Measurements from ENCODE around the gene TMEM45A. TPM values are rescaled to one million over a fixed set of nuclear protein-coding genes. Genes with fewer than 3 reads are reported as not detected.
A peak's percentile ranks its signal among the peaks of the same experiment; 100 is the strongest.
"Not testable (repeated sequence)": the region's sequence is repeated elsewhere in the genome, so short reads cannot be mapped to it uniquely, and the experiment has no call there.

The TMEM45A gene, protein sequence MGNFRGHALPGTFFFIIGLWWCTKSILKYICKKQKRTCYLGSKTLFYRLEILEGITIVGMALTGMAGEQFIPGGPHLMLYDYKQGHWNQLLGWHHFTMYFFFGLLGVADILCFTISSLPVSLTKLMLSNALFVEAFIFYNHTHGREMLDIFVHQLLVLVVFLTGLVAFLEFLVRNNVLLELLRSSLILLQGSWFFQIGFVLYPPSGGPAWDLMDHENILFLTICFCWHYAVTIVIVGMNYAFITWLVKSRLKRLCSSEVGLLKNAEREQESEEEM
- total RNA-seq (2014; rRNA removed; shearing (Covaris generic)), result 20.6 and 48.5 TPM in 2 replicates

DNA sequence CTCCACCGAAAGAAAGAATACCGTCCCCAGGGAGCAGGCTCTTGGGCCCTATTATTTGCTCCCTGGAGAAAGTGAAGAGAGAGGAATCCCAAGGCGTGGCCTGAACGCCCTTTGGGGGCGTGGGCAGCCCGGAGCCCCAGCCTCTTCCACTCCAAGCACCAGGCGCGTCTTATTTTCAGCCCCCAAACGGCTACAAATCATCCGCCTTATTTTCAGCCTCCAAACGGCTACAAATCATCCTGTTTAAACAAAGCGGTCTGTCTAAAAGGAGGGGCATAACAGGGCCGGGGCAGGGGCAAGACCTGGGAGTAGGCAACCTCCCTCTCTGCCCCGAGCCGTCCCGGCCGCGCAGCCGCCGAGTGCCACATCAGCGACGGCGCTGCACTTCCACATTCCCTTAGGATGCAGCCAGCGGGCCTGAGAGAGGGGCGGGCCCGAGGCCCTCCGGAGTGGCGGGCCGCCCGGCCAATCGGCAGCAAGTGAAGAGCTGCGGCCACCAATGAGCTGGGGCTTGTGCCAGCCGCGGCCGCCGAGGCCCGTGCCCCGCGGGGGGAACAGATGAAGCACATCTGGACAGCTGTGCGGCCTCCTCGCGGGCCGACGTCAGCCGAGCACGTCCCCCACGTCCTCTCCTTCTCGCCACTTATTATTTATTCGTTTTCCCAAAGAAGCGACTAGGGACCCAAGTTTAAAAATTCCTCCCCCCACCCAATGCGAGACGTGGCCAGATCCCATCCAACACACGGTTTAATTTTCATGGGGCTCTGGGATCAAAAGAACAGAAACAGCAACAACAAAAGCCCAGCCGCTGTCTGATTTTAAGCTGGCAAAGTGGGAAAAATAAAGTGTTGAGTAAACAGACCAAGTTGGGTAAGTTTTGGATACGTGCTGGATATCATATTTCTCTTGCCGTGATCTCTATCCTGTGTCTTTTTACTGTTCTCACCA, at the start of gene TMEM45A:
Gene TMEM45A (plus strand): TSS at position 561 of the 948 bp plus-strand sequence. CDS start 62,593 bp downstream, outside the sequence.
- Histone ChIP-seq H3K36me3 (no peaks in the 10 kb centered on the region), H3K27me3 (replicated peaks) (no peaks in the 10 kb centered on the region)
- DNase-seq (ENCODE audit: low read depth in 1 of 2, low spot score in 2 of 2), result peak; percentile 94 to 98

DNA sequence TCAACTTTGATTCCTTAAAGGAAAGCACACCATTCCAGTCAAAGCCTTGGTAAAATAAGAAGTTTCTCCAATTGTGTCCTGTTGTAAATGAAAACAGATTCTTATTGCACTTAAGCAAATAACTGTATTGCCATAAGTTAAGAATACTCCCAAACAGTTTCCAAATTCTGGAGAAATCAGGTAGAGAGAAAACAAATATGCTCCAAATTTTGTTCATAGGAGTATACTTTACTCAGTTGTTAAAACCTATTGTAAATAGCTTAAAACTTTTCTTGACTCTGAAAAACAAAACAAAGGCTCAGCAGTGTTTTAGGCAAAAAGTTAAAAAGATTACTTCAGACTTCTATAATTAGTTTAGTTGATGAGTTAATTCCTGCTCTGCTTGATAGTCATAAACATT, 48.7 kb upstream of the TMEM45A start:
- Histone ChIP-seq H3K36me3 (no peaks in the 10 kb centered on the region), H3K4me3 (no peak overlapping the region), H3K27me3 (replicated peaks) (no peaks in the 10 kb centered on the region), H3K27ac (no peak overlapping the region), H3K4me1 (replicated peaks) (no peaks in the 10 kb centered on the region), H3K9me3 (replicated peaks) (no peaks in the 10 kb centered on the region)
- no peak for DNase-seq (ENCODE audit: low read depth in 1 of 2, low spot score in 2 of 2)

More for the DNA sequence above, at the start of gene TMEM45A:
- Histone ChIP-seq H3K27ac (peak within 1 kb of the TSS; percentile 59), H3K4me3 (peak within 1 kb of the TSS; percentile 45), H3K4me1 (replicated peaks) (peaks cover 25% of the 10 kb centered on the region), H3K9me3 (replicated peaks) (no peaks in the 10 kb centered on the region)

DNA sequence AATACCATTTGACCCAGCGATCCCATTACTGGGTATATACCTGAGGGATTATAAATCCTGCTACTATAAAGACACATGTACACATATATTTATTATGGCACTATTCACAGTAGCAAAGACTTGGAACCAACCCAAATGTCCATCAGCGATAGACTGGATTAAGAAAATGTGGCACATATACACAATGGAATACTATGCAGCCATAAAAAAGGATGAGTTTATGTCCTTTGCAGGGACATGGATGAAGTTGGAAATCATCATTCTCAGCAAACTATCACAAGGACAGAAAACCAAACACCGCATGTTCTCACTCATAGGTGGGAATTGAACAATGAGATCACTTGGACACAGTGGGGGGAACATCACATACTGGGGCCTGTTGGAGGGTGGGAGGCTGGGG, 45.4 kb upstream of the TMEM45A start:
- not testable (repeated sequence) for H3K27ac ChIP-seq; H3K4me3 ChIP-seq; DNase-seq (ENCODE audit: low read depth in 1 of 2, low spot score in 2 of 2); H3K36me3 ChIP-seq; H3K9me3 ChIP-seq (replicated peaks); H3K4me1 ChIP-seq (replicated peaks); H3K27me3 ChIP-seq (replicated peaks)

DNA sequence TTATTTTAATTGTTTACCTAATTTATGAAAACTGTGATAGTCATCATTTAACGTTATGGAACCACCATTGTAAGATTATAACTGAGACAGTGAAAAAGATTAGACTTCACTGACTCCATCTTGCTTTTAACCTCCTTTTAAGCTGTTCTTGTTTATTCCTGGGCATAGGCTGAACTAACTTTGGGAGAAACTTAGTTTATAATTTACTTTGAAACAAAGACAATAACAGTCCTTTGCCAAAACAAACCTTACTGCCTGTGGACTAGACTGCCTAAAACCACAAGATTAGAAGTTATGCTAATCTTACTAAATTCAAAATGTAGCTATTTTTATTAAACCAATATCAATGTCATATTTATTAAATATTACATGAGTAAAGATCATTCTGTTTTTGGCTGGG, 44.3 kb upstream of the TMEM45A start:
- no peaks in the 10 kb centered on the region for H3K27me3 ChIP-seq (replicated peaks)
- H3K4me1 ChIP-seq (replicated peaks), result no peaks in the 10 kb centered on the region
- no peak overlapping the region for H3K4me3 ChIP-seq
- H3K27ac ChIP-seq, result no peak overlapping the region
- DNase-seq (ENCODE audit: low read depth in 1 of 2, low spot score in 2 of 2), result no peak
- no peaks in the 10 kb centered on the region for H3K9me3 ChIP-seq (replicated peaks)
- no peaks in the 10 kb centered on the region for H3K36me3 ChIP-seq

DNA sequence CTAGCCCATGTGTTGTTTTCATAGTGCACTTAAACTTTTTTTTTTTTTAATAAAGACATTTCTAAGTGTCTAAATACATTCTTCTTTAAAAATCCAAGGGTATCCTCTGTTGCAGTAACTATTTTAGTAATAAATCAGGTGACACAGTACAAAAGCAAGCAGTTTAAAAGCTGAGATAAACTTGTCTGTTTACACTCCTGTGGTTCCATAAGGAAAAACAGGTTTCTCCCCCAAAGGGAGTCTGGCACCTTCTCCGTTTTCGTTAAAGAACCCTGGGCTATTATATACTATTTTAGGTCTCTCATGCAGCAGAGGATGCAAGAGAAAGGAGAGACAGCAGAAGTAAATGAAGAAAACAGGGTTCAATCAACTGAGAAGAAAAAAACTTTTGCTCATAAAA, 43.2 kb upstream of the TMEM45A start:
- H3K27me3 ChIP-seq (replicated peaks), result no peaks in the 10 kb centered on the region
- no peaks in the 10 kb centered on the region for H3K36me3 ChIP-seq
- H3K9me3 ChIP-seq (replicated peaks), result no peaks in the 10 kb centered on the region
- no peaks in the 10 kb centered on the region for H3K4me1 ChIP-seq (replicated peaks)
- H3K4me3 ChIP-seq, result no peak overlapping the region
- DNase-seq (ENCODE audit: low read depth in 1 of 2, low spot score in 2 of 2), result no peak
- H3K27ac ChIP-seq, result no peak overlapping the region

DNA sequence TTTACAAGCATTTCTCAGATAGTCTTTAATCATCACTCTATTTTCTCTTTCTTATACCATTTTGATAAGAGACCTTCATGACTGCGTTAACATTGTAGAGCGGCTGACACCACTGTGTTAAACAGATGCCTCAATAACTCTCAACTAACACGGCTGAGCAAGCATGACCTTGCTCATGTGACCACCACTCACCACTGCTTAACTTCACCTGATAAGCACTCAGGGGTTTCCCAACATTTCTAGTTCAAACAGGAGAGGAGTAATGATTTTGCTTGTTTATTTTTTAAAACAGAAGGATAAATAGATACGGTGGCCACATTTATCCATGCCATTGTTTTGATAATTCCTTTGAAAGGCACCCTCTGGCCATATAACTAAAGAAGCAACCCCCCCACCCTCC, 37.7 kb upstream of the TMEM45A start:
- Histone ChIP-seq H3K4me1 (replicated peaks) (no peaks in the 10 kb centered on the region), H3K36me3 (no peaks in the 10 kb centered on the region), H3K27me3 (replicated peaks) (no peaks in the 10 kb centered on the region), H3K9me3 (replicated peaks) (no peaks in the 10 kb centered on the region), H3K4me3 (no peak overlapping the region), H3K27ac (no peak overlapping the region)
- DNase-seq (ENCODE audit: low read depth in 1 of 2, low spot score in 2 of 2), result no peak

DNA sequence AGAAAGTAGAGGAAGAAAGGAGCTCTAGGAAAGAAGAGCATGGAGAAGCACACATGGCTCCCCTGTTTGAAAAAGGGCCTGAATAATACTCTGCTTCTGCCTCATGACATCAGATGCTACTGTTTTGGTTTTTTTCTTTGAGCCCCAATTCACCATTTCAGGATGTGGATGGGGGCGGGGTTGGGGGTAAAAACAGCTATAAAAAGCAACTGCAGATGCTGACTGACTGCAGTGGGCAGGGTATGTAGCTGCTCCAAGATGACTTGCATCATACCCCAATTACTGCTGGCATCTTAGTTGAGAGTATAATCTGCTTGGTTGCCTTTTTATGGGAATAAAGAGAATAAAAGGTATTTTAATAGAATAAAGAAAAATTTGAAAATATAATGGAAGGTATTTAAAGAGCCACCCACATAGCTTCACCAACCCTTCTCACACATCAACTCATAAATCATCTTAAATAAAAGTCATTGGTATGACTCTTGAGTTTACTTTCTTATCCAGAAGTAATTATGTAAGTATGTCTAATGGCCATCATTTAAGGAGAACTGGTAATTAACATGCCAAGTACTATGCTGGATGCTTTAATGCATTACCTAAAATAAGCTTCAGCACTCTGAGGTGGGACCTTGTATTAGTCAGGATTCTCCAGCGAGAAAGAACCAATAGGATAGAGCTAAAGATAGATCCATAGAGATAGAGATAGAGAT, 36.4 kb upstream of the TMEM45A start:
- DNase-seq (ENCODE audit: low read depth in 1 of 2, low spot score in 2 of 2), result no peak
- no peaks in the 10 kb centered on the region for H3K27me3 ChIP-seq (replicated peaks)
- H3K4me1 ChIP-seq (replicated peaks), result no peaks in the 10 kb centered on the region
- no peaks in the 10 kb centered on the region for H3K9me3 ChIP-seq (replicated peaks)
- H3K27ac ChIP-seq, result no peak overlapping the region
- no peak overlapping the region for H3K4me3 ChIP-seq
- no peaks in the 10 kb centered on the region for H3K36me3 ChIP-seq

DNA sequence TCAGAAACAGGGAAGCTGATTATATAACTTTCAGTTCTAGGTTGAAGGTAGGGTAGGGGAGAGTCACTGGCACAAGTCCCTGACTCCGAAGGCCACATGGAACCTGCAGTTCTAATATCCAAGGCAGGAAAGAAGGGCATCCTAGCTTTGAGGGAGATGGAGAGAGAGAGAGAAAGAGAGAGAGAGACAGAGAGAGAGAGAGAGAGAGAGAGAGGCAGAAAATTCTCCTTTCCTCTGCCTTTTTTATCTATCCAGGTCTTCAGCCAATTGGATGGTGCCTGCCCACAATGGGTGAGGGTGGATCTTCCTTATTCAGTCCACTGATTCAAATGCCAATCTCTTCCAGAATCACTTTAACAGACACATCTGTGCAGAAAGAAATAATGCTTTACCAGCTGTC, 35.7 kb upstream of the TMEM45A start:
- Histone ChIP-seq H3K4me1 (replicated peaks) (no peaks in the 10 kb centered on the region), H3K36me3 (no peaks in the 10 kb centered on the region), H3K27me3 (replicated peaks) (no peaks in the 10 kb centered on the region), H3K4me3 (no peak overlapping the region), H3K9me3 (replicated peaks) (no peaks in the 10 kb centered on the region), H3K27ac (no peak overlapping the region)
- no peak for DNase-seq (ENCODE audit: low read depth in 1 of 2, low spot score in 2 of 2)

DNA sequence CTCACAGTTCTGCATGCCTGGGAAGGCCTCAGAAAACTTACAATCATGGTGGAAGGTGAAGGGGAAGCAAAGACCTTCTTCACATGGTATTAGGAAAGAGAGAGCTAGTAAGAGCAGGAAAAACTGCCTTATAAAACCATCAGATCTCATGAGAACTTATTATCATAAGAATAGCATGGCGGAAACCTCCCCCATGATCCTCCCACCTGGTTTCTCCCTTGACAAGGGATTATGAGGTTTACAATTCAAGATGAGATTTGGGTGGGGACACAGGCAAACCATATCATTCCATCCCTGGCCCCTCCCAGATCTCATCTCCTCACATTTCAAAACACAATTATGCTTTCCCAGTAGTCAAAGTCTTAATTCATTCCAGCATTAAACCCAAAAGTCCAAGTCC, 34.6 kb upstream of the TMEM45A start:
- Histone ChIP-seq H3K27me3 (replicated peaks) (no peaks in the 10 kb centered on the region), H3K36me3 (no peaks in the 10 kb centered on the region), H3K4me1 (replicated peaks) (no peaks in the 10 kb centered on the region), H3K27ac (no peak overlapping the region), H3K4me3 (no peak overlapping the region), H3K9me3 (replicated peaks) (no peaks in the 10 kb centered on the region)
- no peak for DNase-seq (ENCODE audit: low read depth in 1 of 2, low spot score in 2 of 2)

DNA sequence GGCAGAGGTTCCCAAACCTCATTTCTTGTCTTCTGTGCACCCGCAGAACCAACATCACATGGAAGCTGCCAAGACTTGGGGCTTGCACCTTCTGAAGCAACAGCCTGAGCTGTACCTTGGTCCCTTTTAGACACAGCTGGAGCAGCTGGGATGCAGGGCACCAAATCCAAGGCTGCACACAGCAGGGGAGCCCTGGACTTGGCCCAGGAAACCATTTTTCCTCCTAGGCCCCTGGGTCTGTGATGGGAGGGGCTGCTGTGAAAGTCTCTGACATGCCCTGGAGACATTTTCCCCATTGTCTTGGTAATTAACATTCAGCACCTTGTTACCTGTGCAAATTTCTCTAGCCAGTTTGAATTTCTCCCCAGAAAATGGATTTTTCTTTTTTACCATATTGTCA, 33.6 kb upstream of the TMEM45A start:
- no peaks in the 10 kb centered on the region for H3K27me3 ChIP-seq (replicated peaks)
- H3K36me3 ChIP-seq, result no peaks in the 10 kb centered on the region
- H3K4me3 ChIP-seq, result no peak overlapping the region
- no peaks in the 10 kb centered on the region for H3K4me1 ChIP-seq (replicated peaks)
- no peaks in the 10 kb centered on the region for H3K9me3 ChIP-seq (replicated peaks)
- H3K27ac ChIP-seq, result no peak overlapping the region
- DNase-seq (ENCODE audit: low read depth in 1 of 2, low spot score in 2 of 2), result no peak

DNA sequence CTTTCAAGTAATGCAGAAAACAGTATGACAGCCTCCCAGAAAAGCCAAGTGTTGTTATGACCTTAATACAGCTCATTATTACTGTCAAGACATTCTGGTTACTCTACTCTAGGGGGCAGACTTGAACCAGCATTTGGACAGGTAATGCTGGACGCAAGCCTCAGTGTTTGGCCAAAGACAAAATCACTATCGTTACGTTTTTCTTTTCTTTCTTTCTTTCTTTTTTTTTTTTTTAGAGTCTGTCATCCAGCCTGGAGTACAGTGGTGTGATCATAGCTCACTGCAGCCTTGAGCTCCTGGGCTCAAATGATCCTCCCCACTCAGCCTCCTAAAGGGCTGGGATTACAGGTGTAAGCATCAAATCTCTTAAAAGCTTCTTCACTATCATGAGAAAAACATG, 29.4 kb upstream of the TMEM45A start:
- Histone ChIP-seq H3K9me3 (replicated peaks) (no peaks in the 10 kb centered on the region), H3K4me3 (no peak overlapping the region), H3K27ac (no peak overlapping the region), H3K4me1 (replicated peaks) (no peaks in the 10 kb centered on the region), H3K36me3 (no peaks in the 10 kb centered on the region), H3K27me3 (replicated peaks) (no peaks in the 10 kb centered on the region)
- DNase-seq (ENCODE audit: low read depth in 1 of 2, low spot score in 2 of 2), result peak in 1 of 2 experiments; percentile 32

DNA sequence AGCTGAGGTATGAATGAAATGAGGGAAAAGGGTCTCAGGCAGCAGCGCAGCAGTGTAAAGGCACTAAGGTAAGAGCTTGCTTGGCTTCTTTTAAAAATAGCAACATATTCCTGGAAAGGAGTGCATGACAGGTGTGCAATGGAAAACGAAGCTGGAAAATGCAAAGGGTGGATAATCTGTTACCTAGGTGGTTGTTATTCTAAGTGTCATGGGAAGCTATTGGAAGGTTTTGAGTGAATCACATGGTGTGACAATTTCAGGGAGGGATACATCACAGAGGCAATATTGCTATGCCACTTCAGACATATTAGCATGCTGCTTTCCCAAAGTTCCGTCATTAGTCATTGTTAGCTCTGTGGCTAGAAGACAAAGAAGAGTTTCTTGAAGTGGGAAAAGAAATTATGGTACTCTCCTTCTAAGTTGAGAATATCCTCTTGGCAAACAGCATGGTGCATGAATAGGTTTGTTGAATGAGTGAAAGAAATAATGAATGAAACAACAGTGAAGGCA, 28.7 kb upstream of the TMEM45A start:
- Histone ChIP-seq H3K27ac (no peak overlapping the region), H3K36me3 (no peaks in the 10 kb centered on the region), H3K4me1 (replicated peaks) (no peaks in the 10 kb centered on the region), H3K9me3 (replicated peaks) (no peaks in the 10 kb centered on the region), H3K27me3 (replicated peaks) (no peaks in the 10 kb centered on the region), H3K4me3 (no peak overlapping the region)
- DNase-seq (ENCODE audit: low read depth in 1 of 2, low spot score in 2 of 2), result no peak

DNA sequence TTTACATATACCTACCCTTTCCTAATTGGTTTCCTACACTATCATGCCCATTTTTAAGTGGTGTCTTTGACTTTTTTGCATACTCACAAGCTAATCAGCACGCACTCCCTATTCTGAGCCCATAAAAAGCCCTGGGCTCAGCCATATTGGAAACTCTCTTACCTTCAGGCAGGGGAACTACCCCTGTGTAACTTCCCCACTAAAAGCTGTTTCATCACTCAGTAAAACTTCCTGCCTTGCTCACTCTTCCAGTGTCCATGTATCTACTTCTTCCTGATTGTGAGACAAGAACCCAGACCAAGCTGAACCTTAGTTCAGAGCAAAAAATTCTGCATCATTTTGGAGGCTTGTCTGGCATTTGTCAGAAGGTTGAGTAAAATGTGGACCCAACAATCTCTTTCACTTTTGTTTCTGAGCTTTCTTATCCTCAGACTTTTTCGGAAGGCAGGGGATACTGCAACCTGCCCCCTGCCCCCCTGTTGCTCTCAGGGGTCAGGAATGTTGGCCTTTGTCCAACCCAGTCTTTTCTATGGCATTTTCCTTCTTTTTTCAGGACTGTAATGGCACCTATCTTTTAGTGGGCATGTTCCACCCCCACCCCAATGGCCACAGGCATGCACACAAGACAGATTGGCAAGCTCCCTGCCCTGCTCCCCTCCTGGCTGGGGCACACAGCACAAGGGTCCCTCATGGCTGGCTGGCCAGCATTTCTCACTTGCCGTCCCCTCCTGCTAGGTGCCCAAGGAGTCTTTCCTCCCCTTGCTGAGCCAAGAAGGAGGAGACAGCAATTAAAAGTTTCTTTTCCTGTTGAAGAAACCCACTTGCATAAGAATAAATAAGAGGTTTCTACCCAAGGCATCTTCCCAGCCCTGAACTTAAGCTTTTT, 26.3 kb upstream of the TMEM45A start:
- no peaks in the 10 kb centered on the region for H3K4me1 ChIP-seq (replicated peaks)
- no peaks in the 10 kb centered on the region for H3K27me3 ChIP-seq (replicated peaks)
- H3K9me3 ChIP-seq (replicated peaks), result no peaks in the 10 kb centered on the region
- no peaks in the 10 kb centered on the region for H3K36me3 ChIP-seq
- H3K4me3 ChIP-seq, result no peak overlapping the region
- H3K27ac ChIP-seq, result no peak overlapping the region
- DNase-seq (ENCODE audit: low read depth in 1 of 2, low spot score in 2 of 2), result no peak
